ENCODE measurements around the gene PRSS3. TPM values are rescaled to one million over a fixed set of nuclear protein-coding genes. Genes with fewer than 3 reads are reported as not detected.

Gene PRSS3
- total RNA-seq, 2 donors from 2014 or later: not detected

GRCh38 chr9:33815781-33816180 is 20.4 kb downstream of the PRSS3 start:
- H3K36me3 Mint-ChIP-seq (ENCODE audit: low read depth): peaks cover 2% of the 10 kb centered on the region
- DNase-seq: no peak
- Histone ChIP-seq H3K27me3 (ENCODE audit: control insufficient read depth, insufficient read depth, low read length, poor library complexity, severe bottlenecking) (no peaks in the 10 kb centered on the region), H3K36me3 (ENCODE audit: control insufficient read depth, insufficient read depth, low read length) (no peaks in the 10 kb centered on the region), H3K4me1 (ENCODE audit: control insufficient read depth, insufficient read depth, low read length) (peaks cover 6% of the 10 kb centered on the region), H3K27ac (ENCODE audit: low read depth, low read length) (no peak overlapping the region), H3K4me3 (ENCODE audit: low read length) (peak overlapping the region; percentile 83), H3K9me3 (ENCODE audit: control insufficient read depth, low read length) (no peaks in the 10 kb centered on the region), H3K9ac (ENCODE audit: extremely low read depth, low read length, poor library complexity, severe bottlenecking) (no peak overlapping the region)
- peak overlapping the region; percentile 82 for H3K4me3 Mint-ChIP-seq
- no peak for TF ChIP-seq CTCF (conservative IDR thresholded peaks at IDR 0.05)
- WGBS, 2 experiments (ENCODE audit: insufficient coverage in 1 of 2, insufficient read length in 1 of 2): 90 to 100% methylated on average over 1 to 7 of the region's 7 CpGs
- peaks cover 21% of the 10 kb centered on the region for H3K4me1 Mint-ChIP-seq
- H3K9me3 Mint-ChIP-seq: no peaks in the 10 kb centered on the region
- H3K27me3 Mint-ChIP-seq (ENCODE audit: insufficient read depth): peaks cover 3% of the 10 kb centered on the region
- peak overlapping the region; percentile 95 for H3K27ac Mint-ChIP-seq

GRCh38 chr9:33816327-33817252 is 21.2 kb downstream of the PRSS3 start, which contains the start of gene UBE2R2:
Gene UBE2R2 (plus strand): TSS chr9:33817160. CDS start chr9:33817758, 598 bp downstream.
- Histone ChIP-seq H3K36me3 (ENCODE audit: control insufficient read depth, insufficient read depth, low read length) (no peaks in the 10 kb centered on the region), H3K27ac (ENCODE audit: low read depth, low read length) (peak within 1 kb of the TSS; percentile 97), H3K9ac (ENCODE audit: extremely low read depth, low read length, poor library complexity, severe bottlenecking) (peak within 1 kb of the TSS; percentile 92), H3K27me3 (ENCODE audit: control insufficient read depth, insufficient read depth, low read length, poor library complexity, severe bottlenecking) (no peaks in the 10 kb centered on the region), H3K4me1 (ENCODE audit: control insufficient read depth, insufficient read depth, low read length) (peaks cover 6% of the 10 kb centered on the region), H3K9me3 (ENCODE audit: control insufficient read depth, low read length) (no peaks in the 10 kb centered on the region), H3K4me3 (ENCODE audit: low read length) (peak within 1 kb of the TSS; percentile 100)
- TF ChIP-seq CTCF (conservative IDR thresholded peaks at IDR 0.05): no peak
- WGBS, 2 experiments (ENCODE audit: insufficient coverage in 1 of 2, insufficient read length in 1 of 2): 5 to 11% methylated on average over 8 to 55 of the region's 66 CpGs
- Mint-ChIP-seq H3K36me3 (ENCODE audit: low read depth) (peaks cover 2% of the 10 kb centered on the region), H3K27me3 (ENCODE audit: insufficient read depth) (peaks cover 3% of the 10 kb centered on the region), H3K4me1 (peaks cover 21% of the 10 kb centered on the region), H3K9me3 (no peaks in the 10 kb centered on the region), H3K4me3 (peak within 1 kb of the TSS; percentile 82), H3K27ac (peak within 1 kb of the TSS; percentile 95)
- DNase-seq: peak; percentile 95

- Histone ChIP-seq H3K9ac (ENCODE audit: extremely low read depth, low read length, poor library complexity, severe bottlenecking) (peak overlapping the region; percentile 92), H3K9me3 (ENCODE audit: control insufficient read depth, low read length) (no peaks in the 10 kb centered on the region), H3K27me3 (ENCODE audit: control insufficient read depth, insufficient read depth, low read length, poor library complexity, severe bottlenecking) (no peaks in the 10 kb centered on the region), H3K4me3 (ENCODE audit: low read length) (peak overlapping the region; percentile 100), H3K36me3 (ENCODE audit: control insufficient read depth, insufficient read depth, low read length) (no peaks in the 10 kb centered on the region), H3K4me1 (ENCODE audit: control insufficient read depth, insufficient read depth, low read length) (peaks cover 6% of the 10 kb centered on the region), H3K27ac (ENCODE audit: low read depth, low read length) (peak overlapping the region; percentile 97)
- Mint-ChIP-seq H3K27ac (peak overlapping the region; percentile 89), H3K36me3 (ENCODE audit: low read depth) (peaks cover 2% of the 10 kb centered on the region), H3K4me3 (peak overlapping the region; percentile 82), H3K4me1 (peaks cover 21% of the 10 kb centered on the region), H3K27me3 (ENCODE audit: insufficient read depth) (no peaks in the 10 kb centered on the region), H3K9me3 (no peaks in the 10 kb centered on the region)
- TF ChIP-seq CTCF (conservative IDR thresholded peaks at IDR 0.05): peak; percentile 63
- DNase-seq: peak; percentile 90
- 0% methylated on average over 26 to 80 of the region's 81 CpGs for WGBS, 2 experiments (ENCODE audit: insufficient coverage in 1 of 2, insufficient read length in 1 of 2)
Measured at GRCh38 chr9:33817327-33818166, 22.2 kb downstream of the PRSS3 start.
